ENCODE data around the gene TEC. TPM values are rescaled to one million over a fixed set of nuclear protein-coding genes. Genes with fewer than 3 reads are reported as not detected.

The TEC gene
- total and polyA plus RNA-seq, 9 of the 15 experiments (the other 6 are each of a cell fraction or from before 2014, with no cell fraction given), result 5.3 to 14.7 (median 8.8) TPM

DNA sequence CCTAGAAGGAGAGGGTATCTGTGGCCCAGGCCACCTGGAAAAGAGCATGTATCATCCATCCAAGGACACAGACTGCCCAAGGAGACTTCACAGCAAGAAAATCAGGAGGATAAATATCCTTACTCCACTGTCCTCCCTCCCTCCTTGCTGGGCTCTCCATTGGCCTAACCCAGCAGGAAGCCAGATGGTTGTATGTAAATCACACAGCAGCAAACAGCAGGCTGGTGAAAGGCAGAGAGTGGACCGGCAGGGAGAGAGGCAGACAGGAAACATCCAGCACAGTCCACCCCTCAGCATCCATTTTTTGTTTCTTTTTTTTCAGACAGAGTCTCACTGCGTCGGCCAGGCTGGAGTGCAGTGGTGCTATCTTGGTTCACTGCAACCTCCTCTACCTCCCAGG is 153.1 kb downstream of the TEC start:
- CTCF ChIA-PET (ENCODE audit: low intra/inter-chr PET ratio), result no interaction called here

More for the DNA sequence above, 153.1 kb downstream of the TEC start:
- 62% methylated on average over 3 of the region's 3 CpGs for WGBS (ENCODE audit: insufficient coverage, low coverage, missing lambda C conversion rate)
- Histone ChIP-seq H3K9ac (ENCODE audit: insufficient read depth in 1 of 2, low read depth in 2 of 2, low read length in 2 of 2) (no peak overlapping the region), H3K27ac (ENCODE audit: extremely low read depth, low read depth, low read length) (no peak overlapping the region), H3K4me3 (no peak overlapping the region), H4K20me1 (replicated peaks; ENCODE audit: control insufficient read depth, insufficient read depth, low read length) (no peaks in the 10 kb centered on the region), H3K9me3 (replicated peaks; ENCODE audit: control insufficient read depth, insufficient read depth, low read depth, low read length) (no peaks in the 10 kb centered on the region), H2AFZ (ENCODE audit: low read depth, low read length) (no peak overlapping the region), H3K27me3 (ENCODE audit: control insufficient read depth in 2 of 2, insufficient read depth in 2 of 2, low read length in 2 of 2) (no peaks in the 10 kb centered on the region), H3K4me1 (replicated peaks in 1 of 2; ENCODE audit: control insufficient read depth in 2 of 2, insufficient read depth in 2 of 2, low read length in 2 of 2) (peaks cover 0 to 5% of the 10 kb centered on the region in 2 experiments; a peak in 1 of 5 replicates), H3K4me2 (ENCODE audit: insufficient read depth, low read length) (no peak overlapping the region), H3K79me2 (ENCODE audit: control insufficient read depth, insufficient read depth, low read length) (no peaks in the 10 kb centered on the region), H3K36me3 (ENCODE audit: control insufficient read depth, insufficient read depth, low read length) (no peaks in the 10 kb centered on the region), H3K9me1 (ENCODE audit: control insufficient read depth, insufficient read depth, low read length) (no peaks in the 10 kb centered on the region)
- BruUV-seq (replicated peaks), result no TSS peak
- no peak; the same call in 2 of the 3 replicates for ATAC-seq
- intact Hi-C loops (cut with micrococcal nuclease) (no loop called here), in situ Hi-C loops (cut with MboI) (no loop called here)
- DNase-seq (ENCODE audit: extremely low read depth in 1 of 4, low spot score in 3 of 4), result no peak
- FAIRE-seq, result no peak
- no peak for TF ChIP-seq ILK (tag; IDR thresholded peaks at IDR 0.05; ENCODE audit: borderline replicate concordance, low read depth)
- no peak for TF ChIP-seq KAT7 (CRISPR knock-in tag; IDR thresholded peaks at IDR 0.05; ENCODE audit: borderline replicate concordance)
- TF ChIP-seq KHSRP (IDR thresholded peaks at IDR 0.05), result no peak
- no peak for TF ChIP-seq NR4A1 (CRISPR knock-in tag; IDR thresholded peaks at IDR 0.05)
- TF ChIP-seq NR4A1 (tag; IDR thresholded peaks at IDR 0.05), result no peak
- TF ChIP-seq E2F3 (CRISPR knock-in tag; IDR thresholded peaks at IDR 0.05), result no peak
- no peak for TF ChIP-seq RFX5 (IDR thresholded peaks at IDR 0.05; ENCODE audit: low read depth, low read length)
- no peak for TF ChIP-seq FOXO4 (CRISPR knock-in tag; IDR thresholded peaks at IDR 0.05)
- no peak for TF ChIP-seq HNRNPLL (IDR thresholded peaks at IDR 0.05; ENCODE audit: low read depth, low read length, poor library complexity, severe bottlenecking)
- TF ChIP-seq ZNF165 (CRISPR knock-in tag; IDR thresholded peaks at IDR 0.05; ENCODE audit: borderline replicate concordance), result no peak
- TF ChIP-seq MYC (IDR thresholded peaks at IDR 0.05; ENCODE audit: low read depth, low read length), result no peak
- TF ChIP-seq MYC (CRISPR knock-in tag; IDR thresholded peaks at IDR 0.05; ENCODE audit: borderline replicate concordance, low read depth), result no peak
- TF ChIP-seq HMGN3 (IDR thresholded peaks at IDR 0.05; ENCODE audit: borderline replicate concordance, extremely low read depth, insufficient read length, low read depth, low read length), result no peak
- no peak for TF ChIP-seq MAZ (CRISPR knock-in tag; conservative IDR thresholded peaks at IDR 0.05 in 1 of 2, IDR thresholded peaks at IDR 0.05 in 1 of 2)
- no peak for TF ChIP-seq ZKSCAN8 (CRISPR knock-in tag; IDR thresholded peaks at IDR 0.05)
- no peak for TF ChIP-seq ZNF143 (CRISPR knock-in tag; IDR thresholded peaks at IDR 0.05)
- no peak for TF ChIP-seq ZNF766 (CRISPR knock-in tag; conservative IDR thresholded peaks at IDR 0.05)
- TF ChIP-seq, protein P1, sequence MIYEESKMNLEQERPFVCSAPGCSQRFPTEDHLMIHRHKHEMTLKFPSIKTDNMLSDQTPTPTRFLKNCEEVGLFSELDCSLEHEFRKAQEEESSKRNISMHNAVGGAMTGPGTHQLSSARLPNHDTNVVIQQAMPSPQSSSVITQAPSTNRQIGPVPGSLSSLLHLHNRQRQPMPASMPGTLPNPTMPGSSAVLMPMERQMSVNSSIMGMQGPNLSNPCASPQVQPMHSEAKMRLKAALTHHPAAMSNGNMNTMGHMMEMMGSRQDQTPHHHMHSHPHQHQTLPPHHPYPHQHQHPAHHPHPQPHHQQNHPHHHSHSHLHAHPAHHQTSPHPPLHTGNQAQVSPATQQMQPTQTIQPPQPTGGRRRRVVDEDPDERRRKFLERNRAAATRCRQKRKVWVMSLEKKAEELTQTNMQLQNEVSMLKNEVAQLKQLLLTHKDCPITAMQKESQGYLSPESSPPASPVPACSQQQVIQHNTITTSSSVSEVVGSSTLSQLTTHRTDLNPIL (CRISPR knock-in tag; IDR thresholded peaks at IDR 0.05), result no peak
- POLR2A ChIA-PET, result no interaction called here

Measured in K562 (cell line).